Nucleus accumbens (tissue), 56 donors: ENCODE data around the gene CYP26B1.

Experiments used
- DNase-seq, 56 donors: peaks; one replicate each; lab custom pipeline; 2025; lab: John Stamatoyannopoulos, UW

Gene CYP26B1

DNA sequence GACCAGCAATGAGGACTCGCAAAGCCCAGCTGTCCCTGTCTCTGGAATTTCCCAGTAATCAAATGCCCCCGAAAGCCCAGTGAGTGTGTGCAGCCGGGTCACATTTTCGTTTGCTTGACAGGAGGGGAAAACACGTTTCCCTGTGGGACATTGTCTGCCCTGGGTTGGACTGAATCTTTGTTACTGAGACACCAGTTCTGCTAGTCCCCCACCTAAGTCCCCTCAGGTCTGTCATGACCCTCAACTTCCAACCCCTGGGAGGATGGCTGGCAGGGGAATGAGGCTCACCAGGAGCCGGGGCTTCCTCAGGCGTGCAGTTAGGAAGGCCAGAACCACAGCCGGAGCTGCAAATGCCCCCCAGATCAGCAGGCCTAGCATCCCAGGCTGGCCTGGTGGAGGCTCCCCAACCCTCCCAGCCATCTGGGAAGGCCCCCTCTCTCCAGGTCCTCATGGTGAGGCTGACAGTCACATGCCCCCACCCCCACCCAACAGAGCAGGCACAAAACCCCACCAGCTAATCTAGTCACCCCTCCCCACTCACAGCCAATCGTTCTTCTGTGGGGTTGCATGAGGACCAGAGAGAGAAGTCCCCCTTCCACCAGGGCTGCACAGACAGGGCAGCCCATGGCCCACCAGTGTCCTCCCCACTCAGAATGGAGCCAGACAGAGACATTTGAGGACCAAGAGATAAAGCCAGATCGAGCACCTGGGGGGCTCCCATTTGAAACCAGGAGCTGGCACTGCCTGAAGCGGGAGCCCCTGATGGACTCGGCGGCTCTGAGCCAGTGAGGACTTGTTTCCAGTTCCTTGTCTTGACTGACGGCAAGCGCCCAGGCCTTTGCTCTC lies 33.6 kb downstream of the CYP26B1 start:
- DNase-seq: no peak

DNA sequence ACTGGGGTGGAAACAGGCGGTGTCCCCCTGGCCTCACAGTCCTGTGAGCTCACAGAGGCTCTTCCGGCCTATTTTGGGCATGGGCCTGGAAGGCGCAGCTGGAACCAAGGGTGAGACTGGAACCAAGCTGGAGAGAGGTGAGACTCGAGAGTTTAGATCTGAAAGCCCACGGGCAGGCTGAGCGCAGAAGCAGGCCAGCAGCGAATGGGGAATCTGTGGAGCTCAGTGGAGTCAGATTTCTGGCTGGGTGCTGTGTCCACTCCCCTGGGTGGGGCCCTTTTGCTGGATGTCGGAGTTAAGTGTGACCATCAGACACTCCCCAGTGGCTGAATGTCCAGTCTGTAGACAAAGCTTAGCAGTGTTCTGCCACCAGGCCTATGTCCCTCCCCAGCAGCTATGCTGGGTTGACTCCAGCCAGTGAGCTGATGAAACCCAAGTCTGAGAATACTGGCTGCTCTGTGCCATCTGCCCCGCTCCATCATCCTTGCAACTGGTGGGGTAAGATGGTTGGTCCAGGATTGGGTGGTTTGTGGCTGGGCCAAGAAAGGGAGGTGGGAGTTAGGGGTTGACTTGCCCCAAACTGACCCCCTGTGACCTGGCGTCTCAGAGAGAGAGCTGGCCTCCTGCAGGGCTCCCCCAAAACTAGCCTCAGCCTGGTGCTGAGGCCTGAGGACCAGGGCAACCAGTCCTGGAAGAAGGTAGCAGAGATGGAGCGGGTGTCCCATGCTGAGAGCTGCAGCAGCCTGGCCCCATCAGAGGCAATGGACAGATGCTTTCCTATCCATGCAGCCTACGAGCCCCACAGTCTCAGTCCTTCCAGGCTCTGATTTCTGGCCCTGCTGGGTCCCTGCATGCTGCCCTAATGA lies 34.4 kb downstream of the CYP26B1 start:
- DNase-seq: peak in 9 of 56 donors; percentile 14 to 47 (median 26)

DNA sequence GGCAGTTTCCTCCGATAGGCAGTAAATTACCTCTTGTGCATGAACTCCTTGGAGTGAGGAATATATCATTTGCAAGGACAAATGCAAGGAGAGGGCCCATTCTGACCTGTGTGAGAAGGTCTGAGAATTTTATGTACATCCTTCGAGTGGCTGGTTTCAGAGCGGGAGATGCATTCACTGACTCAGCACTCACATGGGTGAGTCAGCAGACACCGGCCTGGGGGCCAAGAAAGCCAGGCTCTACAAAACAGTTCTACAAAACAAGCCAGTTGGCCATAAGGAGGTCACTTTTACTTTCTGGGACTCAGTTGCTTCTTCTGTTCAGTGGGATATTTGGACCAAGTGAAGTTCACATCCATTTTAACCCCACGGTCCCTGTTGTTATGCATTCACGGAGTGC lies 35.3 kb downstream of the CYP26B1 start:
- DNase-seq: no peak

DNA sequence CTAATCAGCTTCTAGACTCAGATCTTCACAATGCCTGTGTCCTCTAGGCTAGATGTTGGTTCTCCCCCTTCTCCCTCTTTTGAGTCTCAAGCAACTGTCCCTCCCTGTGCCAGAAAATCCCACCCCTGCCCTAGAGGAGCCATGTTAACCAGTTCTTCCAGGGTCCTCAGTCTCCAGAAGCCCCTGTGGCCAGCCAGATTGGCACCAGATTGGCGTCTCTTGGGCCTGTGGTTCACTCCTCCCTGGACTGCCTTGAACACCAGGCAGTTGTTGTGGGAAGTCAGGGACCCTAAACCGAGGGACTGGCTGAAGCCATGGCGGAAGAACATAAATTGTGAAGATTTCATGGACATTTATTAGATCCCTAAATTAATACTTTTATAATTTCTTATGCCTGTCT lies 36.6 kb downstream of the CYP26B1 start:
- DNase-seq: no peak

DNA sequence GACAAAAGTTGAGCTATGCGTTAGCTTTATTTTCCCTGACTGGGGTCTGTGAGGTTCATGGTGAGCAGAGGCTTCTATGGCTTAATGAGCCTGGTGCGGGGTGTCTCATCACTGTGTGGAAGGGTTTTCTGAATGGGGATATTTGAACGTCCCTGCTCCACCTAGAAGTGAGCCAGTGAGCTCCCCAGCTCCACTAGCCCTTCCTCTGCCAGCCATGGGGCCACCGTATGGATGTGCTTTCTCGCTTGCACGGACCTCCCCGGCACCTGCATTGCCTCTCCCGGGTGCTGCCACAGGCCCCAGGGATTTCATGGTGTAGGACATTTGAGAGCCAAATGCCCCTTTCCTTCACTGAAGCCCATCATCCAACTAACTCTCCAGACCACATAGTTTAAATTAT lies 37.8 kb downstream of the CYP26B1 start:
- DNase-seq: no peak

DNA sequence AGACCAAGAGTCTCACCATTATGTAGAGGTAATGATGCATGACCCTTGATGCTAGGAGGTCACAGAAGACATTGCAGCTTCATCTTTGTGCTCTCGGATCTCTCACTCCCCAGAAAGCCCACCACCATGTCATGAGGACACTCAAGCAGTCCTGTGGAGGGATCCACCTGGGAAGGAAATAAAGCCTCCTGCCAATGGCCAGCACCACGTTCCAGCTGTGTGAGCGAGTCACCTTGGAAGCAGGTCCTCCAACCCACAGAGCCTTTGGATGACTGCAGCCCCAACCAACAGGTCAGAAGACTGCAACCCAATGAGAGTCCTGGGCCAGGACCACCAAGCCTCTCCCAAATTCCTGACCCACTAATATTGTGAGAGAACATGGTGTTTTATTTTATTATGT lies 38.4 kb downstream of the CYP26B1 start:
- DNase-seq: no peak

DNA sequence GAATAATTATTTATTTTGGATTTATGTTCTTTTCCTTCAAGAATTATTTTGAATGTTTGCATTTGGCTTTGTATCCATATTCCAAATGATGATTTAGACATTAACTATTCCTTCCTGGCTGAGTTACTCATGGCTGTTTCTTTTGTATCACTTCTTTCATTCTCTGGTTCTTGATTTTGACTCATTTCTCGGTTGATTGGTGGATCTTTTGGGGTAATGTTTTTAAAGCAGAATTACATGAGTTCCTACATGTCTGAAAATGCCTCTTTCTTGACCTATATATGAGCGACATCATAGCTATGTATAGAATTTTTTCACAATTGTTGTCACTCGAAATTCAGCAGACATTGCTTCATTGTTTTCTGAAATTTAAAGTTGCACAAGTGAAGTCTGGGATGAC lies 39.5 kb downstream of the CYP26B1 start:
- no peak for DNase-seq

DNA sequence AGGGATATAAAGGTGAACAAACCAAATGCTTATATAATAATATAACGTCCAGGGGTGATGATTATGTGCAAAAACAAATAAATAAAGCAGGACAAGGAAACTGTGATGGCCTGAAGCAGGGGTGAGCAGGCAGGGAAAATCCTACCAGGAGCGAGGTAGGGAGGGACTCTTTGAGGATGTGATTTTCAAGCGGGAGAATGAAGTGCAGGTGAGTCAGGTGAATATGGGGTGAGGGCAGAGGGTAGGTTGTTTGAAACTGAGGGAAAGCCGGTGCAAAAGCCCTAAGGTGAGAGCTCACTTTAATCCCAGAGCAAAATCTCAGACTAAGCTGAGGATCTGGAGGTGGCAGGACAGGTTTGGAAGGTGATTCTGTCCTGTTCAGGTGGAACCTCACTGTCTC lies 40.7 kb downstream of the CYP26B1 start:
- no peak for DNase-seq

DNA sequence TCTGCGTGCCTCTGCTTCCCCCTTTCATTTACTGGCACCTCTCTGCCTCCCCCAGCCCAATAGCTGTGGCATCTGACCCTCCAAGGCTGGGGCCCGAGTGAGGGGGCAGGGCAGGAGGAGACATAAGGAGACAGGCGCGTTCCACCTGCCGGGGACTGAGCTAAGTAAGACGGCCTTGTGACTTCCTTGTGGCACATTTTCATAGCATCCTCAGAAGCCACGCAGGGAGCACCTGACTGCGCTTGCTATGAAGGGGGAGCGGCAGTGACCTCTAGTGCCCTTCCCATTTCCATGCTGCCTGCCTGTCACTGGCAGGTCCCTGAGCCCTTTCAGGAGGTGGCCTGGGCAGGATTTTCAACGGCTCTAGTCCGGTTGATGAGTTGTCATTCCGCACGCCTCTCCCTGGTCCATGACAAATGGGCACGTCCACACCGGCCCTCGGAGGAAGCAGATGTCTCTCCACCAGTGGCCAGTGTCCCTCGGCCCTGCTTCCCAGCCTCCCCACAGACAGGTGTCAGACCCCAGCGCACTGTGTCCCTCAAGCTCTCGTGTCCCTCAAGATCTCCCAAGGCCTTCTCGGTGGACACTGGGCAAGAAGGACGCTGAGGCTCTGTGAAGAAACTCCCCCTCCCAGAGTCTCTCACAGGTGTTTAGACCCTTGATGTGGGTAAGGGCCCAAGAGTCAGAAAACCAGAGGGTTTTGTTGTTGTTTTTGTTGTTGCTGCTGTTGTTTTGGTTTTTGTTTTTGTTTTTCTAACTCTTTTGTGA lies 42.7 kb downstream of the CYP26B1 start:
- no peak for DNase-seq

DNA sequence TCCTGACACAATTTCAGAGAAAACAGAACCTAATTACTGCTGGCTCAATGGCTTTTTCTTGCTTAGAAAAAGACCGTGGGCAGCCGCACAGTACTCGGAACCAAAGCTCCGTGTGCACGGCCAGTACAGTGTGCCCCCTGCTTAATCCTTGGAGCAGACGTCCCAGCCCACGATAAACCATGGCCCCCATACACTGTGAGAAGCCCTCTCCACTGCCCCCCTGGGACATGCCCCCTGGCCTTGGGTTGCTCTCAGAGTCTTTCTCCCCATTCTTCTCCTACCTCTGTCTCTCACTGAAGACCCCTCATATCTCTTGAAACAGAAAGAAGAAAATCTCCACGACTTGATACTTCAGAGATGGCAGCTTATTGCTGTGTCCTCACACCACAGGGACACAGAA lies 44.0 kb downstream of the CYP26B1 start:
- no peak for DNase-seq

DNA sequence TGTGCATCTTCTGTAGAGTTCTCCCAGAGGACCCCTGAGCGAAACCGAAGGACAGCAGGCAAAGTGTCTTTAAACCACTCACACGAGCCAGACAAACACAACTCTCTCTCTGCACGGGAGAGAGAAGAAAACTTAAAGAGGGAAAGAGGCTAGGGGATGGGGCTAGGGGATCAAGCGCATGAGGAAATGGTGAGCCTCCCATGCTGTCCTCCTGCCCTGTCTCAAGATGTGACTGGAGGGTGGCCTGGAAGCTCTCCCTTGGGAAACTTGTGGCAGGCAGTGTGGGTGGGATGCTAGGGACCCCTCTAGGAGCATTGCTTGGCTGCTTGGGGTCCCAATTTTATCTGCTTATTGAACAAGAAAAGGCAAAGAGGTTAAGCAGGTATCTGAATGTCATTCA lies 44.5 kb downstream of the CYP26B1 start:
- no peak for DNase-seq

DNA sequence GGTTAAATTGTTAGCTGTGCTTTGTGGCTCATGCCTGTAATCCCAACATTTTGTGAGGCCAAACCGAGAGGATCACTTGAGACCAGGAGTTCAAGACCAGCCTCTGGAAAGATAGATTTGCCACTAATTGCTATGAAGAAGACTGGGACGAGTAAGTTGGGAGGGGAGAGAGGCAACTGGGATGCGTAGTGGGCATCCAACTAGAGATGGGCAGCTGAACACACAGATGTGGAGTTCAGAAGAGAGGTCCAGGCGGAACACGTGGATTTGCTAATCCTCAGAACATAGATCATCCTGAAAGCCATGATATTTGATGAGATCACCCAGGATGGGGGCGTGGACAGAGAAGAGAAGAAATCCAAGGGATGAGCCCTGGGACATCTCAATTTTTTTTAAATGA lies 48.7 kb downstream of the CYP26B1 start:
- no peak for DNase-seq

DNA sequence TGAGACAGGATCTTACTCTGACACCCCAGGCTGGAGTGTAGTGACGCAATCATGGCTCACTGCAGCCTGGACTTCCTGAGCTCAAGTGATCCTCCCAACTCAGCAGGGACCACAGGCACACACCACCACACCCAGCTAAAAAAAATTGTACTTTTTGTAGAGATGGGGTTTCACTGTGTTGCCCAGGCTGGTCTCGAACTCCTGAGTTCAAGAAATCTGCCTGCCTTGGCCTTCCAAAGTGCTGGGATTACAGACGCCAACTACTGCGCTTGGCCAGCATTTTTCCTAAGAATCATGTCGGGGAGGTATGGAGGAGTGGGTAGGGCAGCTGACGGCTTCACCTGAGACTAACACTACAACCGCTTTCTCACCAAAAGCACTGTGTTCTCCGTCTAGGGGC lies 50.4 kb downstream of the CYP26B1 start:
- no peak for DNase-seq

DNA sequence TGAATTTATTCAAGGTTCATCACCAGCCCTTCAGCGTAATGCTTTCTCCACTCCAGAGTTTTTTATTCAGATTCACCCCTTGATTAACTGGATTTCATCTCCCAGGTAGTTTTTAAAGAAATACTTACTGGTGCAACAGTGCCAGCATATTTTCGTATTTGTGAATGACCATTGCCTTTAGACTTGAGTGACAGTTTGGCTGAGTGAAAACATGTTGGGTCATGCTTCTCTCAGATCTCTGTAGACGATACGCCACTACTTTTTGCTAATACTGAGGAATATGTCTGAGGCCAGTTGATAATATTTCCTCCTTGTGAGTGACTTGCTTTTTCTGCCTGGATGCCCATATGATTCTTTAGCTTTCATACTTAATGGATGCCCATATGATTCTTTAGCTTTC lies 51.5 kb downstream of the CYP26B1 start:
- DNase-seq: no peak

DNA sequence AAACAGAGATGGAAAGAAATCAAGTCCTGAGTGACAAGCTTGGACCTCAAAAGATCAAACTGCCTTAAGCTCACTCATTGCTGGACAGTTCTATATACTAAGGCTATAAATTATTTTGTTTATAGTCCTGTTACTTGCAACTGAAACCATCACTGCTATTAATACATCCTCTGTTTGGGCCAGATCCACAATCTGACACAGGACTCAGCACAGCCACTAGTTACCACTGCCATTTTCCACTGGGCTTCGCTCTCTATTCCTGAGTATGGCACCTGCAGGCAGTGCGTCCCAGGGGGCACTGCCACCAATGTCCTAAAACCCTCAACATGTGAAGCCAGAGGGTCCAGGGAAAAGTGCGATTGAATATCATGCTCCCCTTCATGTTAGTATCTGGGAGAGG lies 52.3 kb downstream of the CYP26B1 start:
- DNase-seq: no peak

DNA sequence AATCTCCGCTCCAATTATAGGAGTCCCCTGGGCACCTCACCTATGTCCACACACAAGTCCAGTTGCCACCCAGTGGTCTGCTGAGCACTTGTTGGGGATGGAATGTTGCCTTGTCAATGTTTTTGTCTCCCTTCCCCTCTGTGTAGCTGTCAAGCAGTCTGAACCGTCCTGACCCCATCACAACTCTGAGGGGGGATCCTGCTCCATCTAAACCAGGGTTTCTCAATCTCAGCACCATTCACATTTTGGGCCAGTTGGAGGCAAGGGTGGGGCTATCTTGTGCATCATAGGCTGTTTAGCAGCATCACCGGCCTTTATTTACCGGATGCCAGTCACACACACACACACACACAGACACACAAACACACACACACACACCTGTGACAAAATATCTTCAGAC lies 53.0 kb downstream of the CYP26B1 start:
- no peak for DNase-seq

DNA sequence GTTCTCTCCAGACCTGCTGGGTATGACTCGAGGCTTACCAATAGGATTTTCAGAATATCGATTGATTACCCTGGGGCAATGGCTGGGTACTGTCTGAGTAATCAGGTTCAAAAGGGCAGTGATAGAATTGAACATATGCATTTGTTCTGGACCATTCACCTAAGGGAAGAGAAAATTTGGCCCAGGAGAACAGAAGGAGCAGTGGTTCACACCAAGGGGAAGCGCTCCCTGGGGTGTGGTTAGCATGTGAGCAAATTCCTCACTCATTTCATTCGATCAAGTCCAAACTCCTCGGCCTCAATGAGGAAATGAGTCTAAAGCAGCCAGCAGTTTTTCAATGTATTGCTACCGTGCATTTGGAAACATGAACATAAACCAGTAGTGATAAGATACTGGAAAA lies 55.6 kb downstream of the CYP26B1 start:
- no peak for DNase-seq

DNA sequence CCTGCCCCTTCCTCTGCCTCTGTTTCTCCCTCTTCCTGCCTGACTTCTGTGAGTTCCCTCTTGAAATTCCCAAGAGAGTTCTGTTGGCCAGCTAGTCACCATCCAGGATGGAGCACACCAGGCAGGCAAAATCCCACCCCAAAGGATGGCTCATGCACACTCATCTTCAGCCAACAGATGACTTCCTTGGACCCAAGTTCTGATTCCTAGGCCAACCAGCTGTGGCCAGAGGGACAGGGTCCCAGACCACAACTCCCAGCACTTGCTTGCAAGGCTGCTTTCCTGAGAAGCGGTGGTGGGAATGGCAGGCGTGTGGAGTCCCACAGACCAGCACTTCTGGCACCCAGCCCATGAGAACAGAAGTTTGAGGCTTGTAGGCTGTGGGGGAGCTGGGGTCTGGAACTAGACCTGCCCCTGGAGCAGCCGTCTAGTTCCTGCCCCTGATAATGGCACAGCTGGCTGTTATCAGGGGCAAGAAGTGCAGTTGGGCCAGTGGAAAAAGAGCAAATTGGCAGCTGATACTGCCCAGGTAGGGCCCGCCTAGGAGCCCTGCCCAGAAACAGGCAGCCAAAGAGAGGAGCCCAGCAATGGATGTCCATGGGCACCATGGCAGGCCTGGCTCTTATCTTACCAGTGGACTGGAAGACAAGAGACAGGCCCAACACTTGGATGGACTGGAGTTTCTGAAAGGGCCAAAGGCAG lies 56.7 kb downstream of the CYP26B1 start:
- DNase-seq: no peak

DNA sequence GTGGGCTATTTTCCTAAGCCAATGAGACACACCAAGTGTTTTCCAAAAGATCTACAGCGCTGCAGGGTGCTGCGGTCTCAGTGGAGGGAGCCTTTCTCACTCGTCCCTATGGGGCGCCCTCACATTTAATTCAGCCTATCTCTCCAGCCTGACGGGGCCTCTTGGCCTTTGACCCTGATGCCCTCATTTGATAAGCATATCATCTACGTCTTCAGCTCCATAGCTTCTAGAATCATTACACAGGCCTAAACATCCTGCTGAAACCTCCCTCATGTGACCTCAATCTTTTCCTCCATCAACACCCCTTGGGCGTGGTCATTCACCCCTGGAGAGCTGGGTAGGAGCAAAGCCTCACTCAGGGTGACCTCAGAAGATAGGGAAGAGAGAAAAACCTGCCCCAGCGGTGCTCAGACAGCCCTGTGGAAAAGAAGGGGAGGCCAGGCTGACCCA lies 57.4 kb downstream of the CYP26B1 start:
- no peak for DNase-seq

DNA sequence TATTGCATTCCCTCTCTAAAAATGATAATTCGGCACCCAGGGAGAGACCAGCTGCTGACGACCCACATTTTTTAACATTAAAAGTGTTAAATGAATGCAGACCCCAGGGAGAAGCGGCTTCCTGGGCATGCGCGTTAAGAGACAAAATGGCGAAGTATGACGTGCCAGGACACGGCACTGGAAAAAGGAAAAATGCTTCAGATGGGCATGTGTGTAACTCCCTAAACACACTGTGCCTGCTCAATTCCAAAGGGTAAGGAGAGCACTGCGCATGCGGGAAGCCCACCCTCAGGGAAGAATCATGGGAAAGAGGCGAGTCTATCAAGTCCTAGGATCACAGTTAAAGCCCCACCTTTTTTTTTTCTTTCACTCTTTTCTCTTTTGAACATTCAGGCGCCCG lies 58.1 kb downstream of the CYP26B1 start:
- peak in 2 of 56 donors; percentile 4 to 12 for DNase-seq
